GM19023 (cell line): ENCODE measurements around the gene HDAC11.

Experiments used
- ATAC-seq: cut with Tn5 transposase; IDR thresholded peaks from one replicate; pipeline ENCODE4 v1.9.1; 2021; ENCODE audit warnings: mild to moderate bottlenecking, moderate library complexity; ENCODE audit not compliant: unreplicated experiment

HDAC11 gene

GRCh38 chr3:13506680-13507079 lies 26.6 kb downstream of the HDAC11 start:
- ATAC-seq: no peak

DNA sequence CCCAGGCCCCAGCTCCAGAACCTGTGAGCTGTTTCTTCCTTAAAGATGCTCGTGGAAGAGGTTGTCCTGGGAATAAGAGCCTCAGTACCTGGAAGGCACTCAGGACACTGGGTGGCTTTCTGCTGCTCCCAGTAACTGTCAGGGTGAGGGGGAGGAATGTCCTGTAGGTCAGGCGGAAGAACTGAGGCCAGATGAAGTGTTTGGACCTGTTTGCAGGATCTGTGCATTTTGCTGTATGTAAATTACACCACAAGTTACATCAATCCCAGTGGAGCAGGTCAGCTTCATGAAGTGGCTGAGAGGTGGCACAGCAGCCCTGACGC lies 27.1 kb downstream of the HDAC11 start:
- ATAC-seq: no peak

- no peak for ATAC-seq
Observed at GRCh38 chr3:13507570-13508339, 27.6 kb downstream of the HDAC11 start.

GRCh38 chr3:13508496-13508895 lies 28.4 kb downstream of the HDAC11 start:
- ATAC-seq: no peak

- ATAC-seq: no peak
Observed at GRCh38 chr3:13509059-13509815, 29.1 kb downstream of the HDAC11 start.

- no peak for ATAC-seq
Observed at GRCh38 chr3:13509816-13510192, 29.7 kb downstream of the HDAC11 start.

GRCh38 chr3:13512451-13512850 lies 32.3 kb downstream of the HDAC11 start:
- ATAC-seq: no peak

DNA sequence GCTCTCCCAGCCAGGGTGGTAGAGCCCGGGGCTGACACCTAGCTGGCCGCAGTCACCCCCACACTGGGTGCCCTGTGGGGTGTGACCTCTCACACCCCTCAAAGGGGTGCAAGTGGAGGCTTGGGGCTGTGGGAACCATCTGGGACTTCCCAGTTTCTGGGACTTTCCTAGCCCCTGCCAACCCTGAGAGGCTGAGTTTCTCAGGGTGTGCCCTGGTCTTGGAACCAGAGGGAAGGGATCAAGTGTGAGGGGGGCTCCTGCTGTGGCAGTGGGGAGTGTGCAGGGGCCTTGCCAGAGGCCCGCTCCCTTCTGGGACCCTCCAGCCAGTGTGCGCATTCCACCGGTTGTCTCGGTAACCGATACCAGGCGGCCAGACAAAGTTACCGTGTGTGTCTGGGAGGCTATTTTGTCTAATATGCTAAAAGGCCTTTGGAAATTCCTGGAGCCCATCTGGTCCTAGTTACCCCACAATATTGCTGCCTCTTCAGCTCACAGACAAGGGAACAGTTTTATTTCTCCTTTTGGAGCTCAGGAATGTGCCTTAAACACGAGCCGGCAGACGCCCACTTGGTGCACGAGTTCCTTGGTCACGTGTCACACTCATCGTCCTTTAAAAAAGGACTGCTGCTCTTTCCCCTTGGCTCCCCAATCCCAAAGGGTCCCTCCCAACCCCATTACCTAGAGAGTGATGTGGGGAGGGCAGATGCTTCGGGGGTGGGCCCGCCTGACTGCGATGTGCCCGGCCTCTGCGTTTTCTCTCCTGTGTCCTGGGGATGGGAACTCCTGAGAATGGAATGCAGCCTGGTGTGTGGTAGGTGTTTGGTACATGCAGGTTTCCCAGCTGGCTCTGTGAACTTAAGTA lies 33.2 kb downstream of the HDAC11 start:
- no peak for ATAC-seq

DNA sequence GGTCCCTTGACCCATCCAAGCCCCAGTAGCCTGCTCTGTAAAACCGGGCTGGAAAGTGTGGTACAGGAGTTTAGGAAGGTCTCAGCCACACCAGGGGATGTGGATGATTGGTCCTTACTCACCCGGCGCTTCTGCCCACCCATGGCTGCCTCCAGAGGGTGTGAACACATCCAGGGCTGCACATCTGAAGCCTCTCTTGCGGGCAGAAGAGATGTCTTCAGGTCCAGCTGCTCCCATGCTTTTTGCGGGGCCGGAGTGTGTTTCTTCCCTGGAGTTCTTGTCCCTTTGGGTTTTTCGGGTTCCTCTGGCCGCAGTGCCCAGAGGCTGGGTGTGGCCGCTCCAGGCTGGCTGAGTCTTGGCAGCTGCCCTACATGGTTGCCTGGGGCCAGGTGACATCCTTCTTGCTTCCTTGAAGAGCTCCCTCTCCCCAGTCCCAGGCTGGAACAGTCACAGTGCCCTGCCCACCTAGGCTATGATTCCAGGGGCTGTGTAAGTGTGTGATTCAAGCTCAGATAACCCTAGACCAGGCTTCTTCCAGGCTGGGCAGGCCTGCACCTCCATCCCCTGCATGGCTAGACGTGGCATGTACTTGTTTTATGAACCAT lies 33.9 kb downstream of the HDAC11 start:
- ATAC-seq: no peak

DNA sequence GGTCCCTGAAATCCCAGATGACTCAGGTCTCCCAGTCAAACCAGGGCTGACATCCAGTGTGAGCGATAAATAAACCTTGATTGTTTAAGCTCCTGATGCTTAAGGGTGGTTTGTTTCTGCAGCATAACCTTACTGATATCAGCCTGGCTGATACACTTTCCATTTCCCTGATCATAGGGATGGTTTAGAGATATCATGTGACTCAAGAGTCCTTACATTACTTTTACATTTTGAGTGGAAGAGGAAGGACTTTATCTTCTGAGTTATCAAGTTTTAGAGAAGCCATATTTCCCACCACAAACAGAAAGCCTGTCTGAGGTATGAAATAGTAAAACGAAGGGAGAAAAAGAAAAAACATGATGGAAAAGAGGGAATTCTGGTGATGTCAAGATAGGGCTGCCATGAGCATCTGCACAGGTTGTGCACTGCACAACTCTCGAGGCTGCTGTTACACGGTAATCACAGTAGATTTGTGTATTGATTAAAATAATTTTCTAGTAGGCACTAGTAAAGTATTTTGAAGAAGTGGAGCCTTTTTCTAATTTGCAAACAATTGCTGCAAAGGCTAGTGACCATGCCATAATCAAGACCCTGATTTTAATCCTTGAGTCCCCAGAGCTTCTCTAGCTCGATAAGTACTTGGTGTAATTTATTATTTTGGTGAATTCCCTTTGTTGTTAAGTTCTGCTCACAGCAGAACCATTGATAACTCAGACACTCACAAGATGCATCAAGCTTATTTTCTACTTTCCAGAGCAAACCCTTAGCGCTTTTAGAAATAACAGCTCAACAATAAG lies 34.7 kb downstream of the HDAC11 start:
- no peak for ATAC-seq

- no peak for ATAC-seq
Observed at GRCh38 chr3:13515786-13516759, 36.0 kb downstream of the HDAC11 start.

DNA sequence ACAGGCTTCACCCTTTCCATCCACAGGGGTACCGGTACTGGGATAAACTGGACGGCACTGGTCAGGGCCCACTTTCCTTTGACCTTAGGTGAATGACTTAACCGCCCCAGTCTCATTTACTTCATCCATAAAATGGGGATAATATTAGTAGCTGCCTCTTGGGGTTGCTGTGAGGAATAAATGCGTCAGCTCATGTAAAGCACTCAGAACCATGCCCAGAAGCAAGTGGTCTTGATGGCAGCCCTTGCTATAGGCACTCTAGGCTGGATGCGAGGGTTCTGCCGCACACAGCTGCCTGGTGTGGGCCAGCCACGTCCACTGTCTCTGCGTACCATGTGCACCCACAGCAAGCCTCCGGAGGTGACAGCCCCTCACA lies 36.6 kb downstream of the HDAC11 start:
- no peak for ATAC-seq

GRCh38 chr3:13517253-13517977 lies 37.3 kb downstream of the HDAC11 start:
- ATAC-seq: no peak

DNA sequence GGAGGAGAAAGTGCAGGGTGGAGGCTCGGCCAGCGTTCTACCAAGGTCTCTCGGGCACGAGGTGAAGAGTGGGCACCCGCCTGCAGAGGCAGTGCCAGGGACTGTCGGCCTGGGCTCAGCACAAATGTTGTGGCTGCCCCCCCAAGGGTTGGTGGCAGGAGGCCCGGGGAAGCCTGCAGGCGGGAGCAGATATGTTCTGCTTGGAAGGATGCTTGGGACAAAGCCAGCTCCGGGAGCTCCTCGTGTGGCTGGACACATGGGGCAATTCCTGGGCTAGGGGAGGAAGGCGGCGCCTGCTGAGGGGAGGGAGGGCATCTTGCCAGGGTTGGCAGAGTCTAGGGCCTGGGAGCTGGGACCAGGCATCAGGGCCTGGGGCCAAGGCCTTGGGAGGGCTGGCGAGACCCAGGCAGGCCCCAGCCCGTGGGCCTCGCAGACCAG lies 38.4 kb downstream of the HDAC11 start:
- no peak for ATAC-seq

- ATAC-seq: no peak
Observed at GRCh38 chr3:13519006-13519791, 39.1 kb downstream of the HDAC11 start.

DNA sequence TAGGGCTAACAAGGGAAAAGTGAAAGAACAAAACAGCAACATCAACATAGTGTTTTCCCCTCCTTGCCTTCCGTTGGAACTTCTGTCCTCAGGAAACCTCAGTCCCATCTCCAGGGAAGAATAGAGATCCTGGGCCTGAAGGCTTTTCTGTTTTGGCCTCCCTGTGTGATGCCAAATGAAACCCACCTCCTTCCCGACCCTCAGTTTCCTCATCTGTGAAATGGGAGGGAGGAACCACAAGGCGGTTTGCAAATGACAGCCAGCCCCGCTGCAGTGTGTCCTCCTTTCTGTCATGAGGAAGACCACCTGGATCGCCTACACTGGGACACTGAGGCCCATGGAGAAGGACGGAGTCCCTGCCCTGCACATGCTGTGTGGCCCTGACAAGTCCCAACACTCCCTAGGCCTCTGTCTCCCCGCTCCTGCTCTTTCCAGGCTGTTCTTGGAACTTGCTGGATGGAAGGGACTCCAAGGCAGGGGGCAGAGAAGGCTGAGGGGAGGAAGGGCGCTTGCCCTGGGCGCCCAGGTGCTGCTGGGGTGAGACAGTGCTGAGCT lies 40.3 kb downstream of the HDAC11 start:
- no peak for ATAC-seq

DNA sequence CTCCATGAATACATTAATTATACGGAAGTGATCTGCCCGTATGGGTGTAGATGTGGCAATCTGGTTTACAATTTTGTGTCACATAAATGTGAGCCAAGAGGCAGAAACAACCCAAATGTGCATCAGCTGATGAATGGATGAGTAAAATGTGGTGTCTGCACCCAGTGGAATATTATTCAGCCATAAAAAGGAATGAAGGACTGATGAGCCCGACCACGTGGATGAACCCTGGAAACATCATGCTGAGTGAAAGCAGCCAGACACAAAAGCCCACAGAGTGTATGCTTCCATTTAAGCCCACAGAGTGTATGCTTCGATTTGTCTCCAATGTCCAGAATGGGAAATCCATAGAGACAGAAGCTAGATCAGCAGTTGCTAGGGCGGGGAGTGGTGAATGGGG lies 41.2 kb downstream of the HDAC11 start:
- ATAC-seq: no peak
